ENCODE measurements around the gene FAM89B. TPM values are rescaled to one million over a fixed set of nuclear protein-coding genes. Genes with fewer than 3 reads are reported as not detected.

FAM89B gene
- total and polyA plus RNA-seq, 2 donors (not counting 3 experiments of a cell fraction or from before 2014, with no cell fraction given) = 63.1 to 153 TPM

DNA sequence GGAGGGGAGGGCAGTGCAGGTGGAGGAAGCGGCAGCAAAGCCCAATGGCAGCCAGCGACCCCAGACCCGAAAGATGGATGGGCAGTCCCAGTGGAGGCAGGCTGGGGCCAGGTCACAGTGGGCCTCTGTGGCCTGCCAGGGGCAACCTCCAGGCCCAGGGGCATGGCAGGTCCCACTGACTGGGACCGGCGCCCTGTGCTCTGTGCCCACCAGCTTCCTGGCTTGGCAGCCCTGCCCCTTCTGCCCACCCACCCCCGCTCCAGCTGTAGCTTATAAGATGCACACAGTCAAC is 27.6 kb downstream of the FAM89B start:
- Histone ChIP-seq H3K4me2 (ENCODE audit: insufficient read depth, low read length) (no peak overlapping the region), H2AFZ (ENCODE audit: low read depth, low read length) (no peak overlapping the region), H3K9ac (replicated peaks; ENCODE audit: extremely low read depth, insufficient read depth, low read length) (no peak overlapping the region), H3K27ac (ENCODE audit: insufficient read depth, low read depth, low read length) (no peak overlapping the region), H3K36me3 (ENCODE audit: control insufficient read depth in 2 of 2, extremely low read depth in 1 of 2, insufficient read depth in 2 of 2, low read length in 2 of 2) (peaks cover 11 to 53% of the 10 kb centered on the region in 2 experiments), H3K4me3 (replicated peaks in 1 of 3; ENCODE audit: insufficient read depth in 1 of 3, low read depth in 1 of 3, low read length in 3 of 3) (no peak overlapping the region), H4K20me1 (replicated peaks; ENCODE audit: control insufficient read depth, extremely low read depth, insufficient read depth, low read length) (no peaks in the 10 kb centered on the region), H3K27me3 (ENCODE audit: control insufficient read depth in 2 of 2, insufficient read depth in 2 of 2, low read length in 2 of 2) (no peaks in the 10 kb centered on the region), H3K9me3 (replicated peaks; ENCODE audit: control insufficient read depth, insufficient read depth, low read length) (no peaks in the 10 kb centered on the region), H3K4me1 (ENCODE audit: control insufficient read depth, extremely low read depth, insufficient read depth, low read length) (no peaks in the 10 kb centered on the region), H3K9me1 (replicated peaks; ENCODE audit: control insufficient read depth, extremely low read depth, insufficient read depth, low read length) (no peaks in the 10 kb centered on the region), H3K79me2 (ENCODE audit: control insufficient read depth, insufficient read depth, low read length) (no peaks in the 10 kb centered on the region)
- dilution Hi-C loops (cut with MboI; ENCODE audit: extremely low pct_ligation_motif_present, low sequenced_read_pairs) (no loop called here), intact Hi-C loops (cut with micrococcal nuclease) (loop anchor here (1.0 kb wide), 1 partner anchor 11 kb away; no protein-coding TSS in a partner anchor)
- no peak for DNase-seq (ENCODE audit: low read depth, low spot score)
- no TSS peak for BruUV-seq (replicated peaks)
- CTCF ChIA-PET = interaction anchor here (1.4 kb wide), 1 partner anchor 8 kb away, joined by 5 read pairs; no protein-coding TSS in a partner anchor
- FAIRE-seq = no peak
- POLR2A ChIA-PET = no interaction called here
- TF ChIP-seq, protein P1, sequence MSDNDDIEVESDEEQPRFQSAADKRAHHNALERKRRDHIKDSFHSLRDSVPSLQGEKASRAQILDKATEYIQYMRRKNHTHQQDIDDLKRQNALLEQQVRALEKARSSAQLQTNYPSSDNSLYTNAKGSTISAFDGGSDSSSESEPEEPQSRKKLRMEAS (IDR thresholded peaks at IDR 0.05; ENCODE audit: insufficient read depth, insufficient read length) = no peak
- TF ChIP-seq POLR2AphosphoS5 (IDR thresholded peaks at IDR 0.05; ENCODE audit: insufficient read depth, low read depth, low read length) (no peak), FOS (IDR thresholded peaks at IDR 0.05; ENCODE audit: borderline replicate concordance, insufficient read depth, low read length) (no peak), GATA2 (IDR thresholded peaks at IDR 0.05; ENCODE audit: insufficient read depth, insufficient read length, low read depth, low read length) (no peak), MYC (IDR thresholded peaks at IDR 0.05; ENCODE audit: low read depth, low read length) (no peak), JUN (IDR thresholded peaks at IDR 0.05; ENCODE audit: borderline replicate concordance, insufficient read depth, insufficient read length, low read depth) (no peak), EZH2 (IDR thresholded peaks at IDR 0.05; ENCODE audit: borderline replicate concordance, low read depth, low read length, severe bottlenecking) (no peak)
- TF ChIP-seq, protein P2, sequence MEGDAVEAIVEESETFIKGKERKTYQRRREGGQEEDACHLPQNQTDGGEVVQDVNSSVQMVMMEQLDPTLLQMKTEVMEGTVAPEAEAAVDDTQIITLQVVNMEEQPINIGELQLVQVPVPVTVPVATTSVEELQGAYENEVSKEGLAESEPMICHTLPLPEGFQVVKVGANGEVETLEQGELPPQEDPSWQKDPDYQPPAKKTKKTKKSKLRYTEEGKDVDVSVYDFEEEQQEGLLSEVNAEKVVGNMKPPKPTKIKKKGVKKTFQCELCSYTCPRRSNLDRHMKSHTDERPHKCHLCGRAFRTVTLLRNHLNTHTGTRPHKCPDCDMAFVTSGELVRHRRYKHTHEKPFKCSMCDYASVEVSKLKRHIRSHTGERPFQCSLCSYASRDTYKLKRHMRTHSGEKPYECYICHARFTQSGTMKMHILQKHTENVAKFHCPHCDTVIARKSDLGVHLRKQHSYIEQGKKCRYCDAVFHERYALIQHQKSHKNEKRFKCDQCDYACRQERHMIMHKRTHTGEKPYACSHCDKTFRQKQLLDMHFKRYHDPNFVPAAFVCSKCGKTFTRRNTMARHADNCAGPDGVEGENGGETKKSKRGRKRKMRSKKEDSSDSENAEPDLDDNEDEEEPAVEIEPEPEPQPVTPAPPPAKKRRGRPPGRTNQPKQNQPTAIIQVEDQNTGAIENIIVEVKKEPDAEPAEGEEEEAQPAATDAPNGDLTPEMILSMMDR (IDR thresholded peaks at IDR 0.05; ENCODE audit: extremely low read depth in 1 of 2, insufficient read depth in 1 of 2, low read depth in 1 of 2, low read length in 2 of 2) = no peak

Data from endothelial cell of umbilical vein (primary cell).